SK-N-SH (cell line): ENCODE measurements around the gene DNAH3. TPM values are rescaled to one million over a fixed set of nuclear protein-coding genes. Genes with fewer than 3 reads are reported as not detected.

ENCODE experiments used
- CTCF ChIA-PET: fragments of 300-600, 350-600 bp; formaldehyde crosslinking; extraction: SDS; loops from one replicate; lab custom pipeline; 2021; lab: Yijun Ruan, JAX
- POLR2A ChIA-PET: fragments of 350-600 bp; sonication (Branson Sonifier 250); formaldehyde crosslinking; extraction: SDS; loops from one replicate; lab custom pipeline; 2020; ENCODE audit warnings: antibody characterized with exemption, inconsistent platforms; lab: Yijun Ruan, JAX
- DNase-seq: peaks from one replicate; pipeline ENCODE4 v3.0.0; 2012
- H2AFZ ChIP-seq: fragments of 200-600 bp; sonication (generic); 2 replicates; pipeline ENCODE4 v1.8.1; 2016; ENCODE audit warnings: antibody characterized with exemption, mild to moderate bottlenecking, low read depth
- H3F3A ChIP-seq: fragments of 200-600 bp; sonication (generic); replicated peaks from 2 replicates; pipeline ENCODE3; 2016; ENCODE audit warnings: antibody characterized with exemption, mild to moderate bottlenecking; ENCODE audit not compliant: insufficient read depth
- H3K27ac ChIP-seq, 2 experiments: fragments of 200-500 bp in 1 of 2; fragments of 200-600 bp in 1 of 2; sonication (Bioruptor generic) in 1 of 2; sonication (generic), shearing (Covaris generic) in 1 of 2; 2 replicates each; pipeline versions ENCODE4 v1.5.1 to v1.6.1; 2014 to 2016; ENCODE audit warnings: low read depth in 2 of 2, inconsistent platforms in 1 of 2, low read length in 1 of 2, mild to moderate bottlenecking in 1 of 2, mixed read lengths in 1 of 2
- H3K27me3 ChIP-seq: fragments of 200-600 bp; sonication (generic), shearing (Covaris generic); 2 replicates; pipeline ENCODE4 v1.6.1; 2016; ENCODE audit warnings: mixed run types; ENCODE audit not compliant: insufficient read depth
- H3K36me3 ChIP-seq, 2 experiments: fragments of 200-500 bp in 1 of 2; fragments of 200-600 bp in 1 of 2; sonication (Bioruptor generic) in 1 of 2; sonication (generic) in 1 of 2; replicated peaks in 1 of 2; 2 replicates each; pipeline versions ENCODE3 to v1.5.1; 2014 to 2016; ENCODE audit warnings: low read length in 1 of 2, mild to moderate bottlenecking in 1 of 2; ENCODE audit not compliant: insufficient read depth in 2 of 2, control insufficient read depth in 1 of 2
- H3K4me1 ChIP-seq, 2 experiments: fragments of 200-500 bp in 1 of 2; fragments of 200-600 bp in 1 of 2; sonication (Bioruptor generic) in 1 of 2; sonication (generic), shearing (Covaris generic) in 1 of 2; 2 replicates each; pipeline versions ENCODE4 v1.5.1 to v1.6.1; 2014 to 2016; ENCODE audit warnings: low read depth in 1 of 2, low read length in 1 of 2, mixed run types in 1 of 2; ENCODE audit not compliant: insufficient read depth in 2 of 2, control insufficient read depth in 1 of 2
- H3K4me2 ChIP-seq: fragments of 200-600 bp; sonication (generic), shearing (Covaris generic); 2 replicates; pipeline ENCODE4 v1.6.1; 2017; ENCODE audit warnings: mixed run types
- H3K4me3 ChIP-seq, 2 experiments: fragments of 200-500 bp in 1 of 2; fragments of 200-600 bp in 1 of 2; sonication (Bioruptor generic) in 1 of 2; sonication (generic), shearing (Covaris generic) in 1 of 2; 2 replicates each; pipeline versions ENCODE4 v1.5.1 to v1.8.1; 2014 to 2016; ENCODE audit warnings: low read depth in 2 of 2, inconsistent platforms in 1 of 2, low read length in 1 of 2, mild to moderate bottlenecking in 1 of 2, mixed read lengths in 1 of 2, moderate library complexity in 1 of 2
- H3K79me2 ChIP-seq: fragments of 200-600 bp; sonication (generic); 2 replicates; pipeline ENCODE4 v1.8.1; 2017; ENCODE audit warnings: mild to moderate bottlenecking; ENCODE audit not compliant: insufficient read depth
- H3K9ac ChIP-seq: fragments of 200-600 bp; sonication (generic); 2 replicates; pipeline ENCODE4 v1.6.1; 2017; ENCODE audit warnings: mixed run types
- H3K9me2 ChIP-seq: fragments of 200-600 bp; sonication (generic); 2 replicates; pipeline ENCODE4 v1.6.1; 2017; ENCODE audit warnings: mixed run types
- H3K9me3 ChIP-seq: fragments of 200-600 bp; sonication (generic); 2 replicates; pipeline ENCODE4 v1.6.1; 2017; ENCODE audit warnings: mixed run types, mild to moderate bottlenecking, moderate library complexity
- H4K20me1 ChIP-seq: fragments of 200-600 bp; sonication (generic); 2 replicates; pipeline ENCODE4 v1.6.1; 2017; ENCODE audit warnings: mild to moderate bottlenecking, mixed run types; ENCODE audit not compliant: insufficient read depth
- EP300 ChIP-seq, 2 experiments: IDR thresholded peaks; 2 replicates each; pipeline versions ENCODE4 v1.4.0 to v1.6.1; 2012; ENCODE audit warnings: borderline replicate concordance in 1 of 2, low read depth in 1 of 2, low read length in 1 of 2
- EZH2phosphoT487 ChIP-seq: fragments of 200-600 bp; sonication (generic); IDR thresholded peaks from 2 replicates; pipeline ENCODE4 v1.6.1; 2017; ENCODE audit warnings: low read depth, mixed run types, mild to moderate bottlenecking, antibody characterized with exemption, moderate library complexity, borderline replicate concordance
- FOSL2 ChIP-seq: IDR thresholded peaks from 2 replicates; pipeline ENCODE4 v1.4.0; 2012; ENCODE audit warnings: low read depth, mild to moderate bottlenecking, moderate library complexity, borderline replicate concordance
- FOXM1 ChIP-seq: IDR thresholded peaks from 2 replicates; pipeline ENCODE4 v1.4.0; 2012; ENCODE audit warnings: low read depth, mild to moderate bottlenecking
- POLR2AphosphoS5 ChIP-seq: IDR thresholded peaks from 2 replicates; pipeline ENCODE4 v1.6.1; 2012; ENCODE audit warnings: low read depth, low read length
- RAD21 ChIP-seq: IDR thresholded peaks from 2 replicates; pipeline ENCODE4 v1.6.1; 2012; ENCODE audit warnings: mild to moderate bottlenecking, low read length
- SIN3A ChIP-seq: IDR thresholded peaks from 2 replicates; pipeline ENCODE4 v1.6.1; 2012; ENCODE audit warnings: low read depth, mild to moderate bottlenecking, low read length, moderate library complexity, borderline replicate concordance
- TAF1 ChIP-seq: IDR thresholded peaks from 2 replicates; pipeline ENCODE4 v1.6.1; 2012; ENCODE audit warnings: low read depth, mild to moderate bottlenecking, low read length, moderate library complexity, borderline replicate concordance
- TCF12 ChIP-seq: IDR thresholded peaks from 2 replicates; pipeline ENCODE4 v1.4.0; 2012
- WGBS: methylation state at CpG from one replicate; pipeline ENCODE4 v1.1.6; 2017; ENCODE audit warnings: low lambda C conversion rate; 5-methylcytosine and 5-hydroxymethylcytosine counted together
- polyA plus RNA-seq, 3 experiments: library from polyadenylated mRNA; depleted of rRNA; stranded (reverse); fragments of >200 nt; gene quantifications; 2 replicates each; pipeline ENCODE4 v1.2.3, GENCODE V29; 2012
- TF ChIP-seq, protein P1 (sequence below): fragments of 150-350 bp; IDR thresholded peaks from 2 replicates; pipeline ENCODE4 v1.6.1; 2016; ENCODE audit warnings: mild to moderate bottlenecking, low read depth, low read length
- TF ChIP-seq, protein P2 (sequence below): fragments of 200-600 bp; sonication (generic); IDR thresholded peaks from 2 replicates; pipeline ENCODE4 v1.6.1; 2017; ENCODE audit warnings: antibody characterized with exemption, mild to moderate bottlenecking, moderate library complexity
- TF ChIP-seq, protein P3 (sequence below): IDR thresholded peaks from 2 replicates; pipeline ENCODE4 v1.4.0; 2012; ENCODE audit warnings: low read depth
- TF ChIP-seq, protein P4 (sequence below): IDR thresholded peaks from 2 replicates; pipeline ENCODE4 v1.4.0; 2012; ENCODE audit warnings: low read depth, borderline replicate concordance
- TF ChIP-seq, protein P5 (sequence below): IDR thresholded peaks from 2 replicates; pipeline ENCODE4; 2012

DNAH3 gene
- polyA plus RNA-seq, 1 of the 3 experiments (the other 2 are of a cell fraction): not detected

DNA sequence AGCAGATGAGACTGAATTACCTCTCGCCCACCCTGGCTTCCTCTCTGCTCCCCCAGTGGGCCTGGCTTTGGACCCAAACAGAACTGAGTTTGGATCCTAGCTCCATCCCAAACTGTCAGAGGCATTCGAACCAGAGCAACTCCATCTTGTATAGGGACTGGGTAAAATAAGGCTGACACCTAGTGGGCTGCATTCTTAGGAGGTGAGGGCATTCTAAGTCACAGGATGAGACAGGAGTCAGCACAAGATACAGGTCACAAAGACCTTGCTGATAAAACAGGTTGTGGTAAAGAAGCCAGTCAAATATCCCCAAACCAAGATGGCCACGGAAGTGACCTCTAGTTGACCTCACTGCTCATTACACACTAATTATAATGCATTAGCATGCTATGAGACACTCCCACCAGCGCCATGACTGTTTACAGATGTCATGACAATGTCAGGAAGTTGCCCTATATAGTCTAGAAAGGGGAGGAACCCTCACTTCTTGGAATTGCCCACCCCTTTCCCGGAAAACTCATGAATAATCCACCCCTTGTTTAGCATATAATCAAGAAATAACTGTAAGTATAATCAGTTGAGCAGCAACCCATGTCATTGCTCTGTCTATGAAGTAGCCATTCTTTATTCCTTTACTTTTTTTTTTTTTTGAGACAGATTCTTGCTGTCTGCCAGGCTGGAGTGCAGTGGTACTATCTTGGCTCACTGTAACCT is 205.6 kb downstream of the DNAH3 start:
- POLR2A ChIA-PET: no interaction called here
- Histone ChIP-seq H3K4me2 (no peak overlapping the region), H2AFZ (no peak overlapping the region), H3K9ac (no peak overlapping the region), H3K4me3 (no peak overlapping the region), H4K20me1 (no peaks in the 10 kb centered on the region), H3K9me2 (no peaks in the 10 kb centered on the region), H3K27ac (no peak overlapping the region), H3K36me3 (no peaks in the 10 kb centered on the region), H3K79me2 (no peaks in the 10 kb centered on the region), H3F3A (no peaks in the 10 kb centered on the region), H3K4me1 (no peaks in the 10 kb centered on the region), H3K9me3 (no peaks in the 10 kb centered on the region), H3K27me3 (no peaks in the 10 kb centered on the region)
- CTCF ChIA-PET: no interaction called here
- no peak for DNase-seq
- TF ChIP-seq RAD21: peak; percentile 30
- TF ChIP-seq, protein P1, sequence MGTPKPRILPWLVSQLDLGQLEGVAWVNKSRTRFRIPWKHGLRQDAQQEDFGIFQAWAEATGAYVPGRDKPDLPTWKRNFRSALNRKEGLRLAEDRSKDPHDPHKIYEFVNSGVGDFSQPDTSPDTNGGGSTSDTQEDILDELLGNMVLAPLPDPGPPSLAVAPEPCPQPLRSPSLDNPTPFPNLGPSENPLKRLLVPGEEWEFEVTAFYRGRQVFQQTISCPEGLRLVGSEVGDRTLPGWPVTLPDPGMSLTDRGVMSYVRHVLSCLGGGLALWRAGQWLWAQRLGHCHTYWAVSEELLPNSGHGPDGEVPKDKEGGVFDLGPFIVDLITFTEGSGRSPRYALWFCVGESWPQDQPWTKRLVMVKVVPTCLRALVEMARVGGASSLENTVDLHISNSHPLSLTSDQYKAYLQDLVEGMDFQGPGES: no peak
- TF ChIP-seq, protein P2, sequence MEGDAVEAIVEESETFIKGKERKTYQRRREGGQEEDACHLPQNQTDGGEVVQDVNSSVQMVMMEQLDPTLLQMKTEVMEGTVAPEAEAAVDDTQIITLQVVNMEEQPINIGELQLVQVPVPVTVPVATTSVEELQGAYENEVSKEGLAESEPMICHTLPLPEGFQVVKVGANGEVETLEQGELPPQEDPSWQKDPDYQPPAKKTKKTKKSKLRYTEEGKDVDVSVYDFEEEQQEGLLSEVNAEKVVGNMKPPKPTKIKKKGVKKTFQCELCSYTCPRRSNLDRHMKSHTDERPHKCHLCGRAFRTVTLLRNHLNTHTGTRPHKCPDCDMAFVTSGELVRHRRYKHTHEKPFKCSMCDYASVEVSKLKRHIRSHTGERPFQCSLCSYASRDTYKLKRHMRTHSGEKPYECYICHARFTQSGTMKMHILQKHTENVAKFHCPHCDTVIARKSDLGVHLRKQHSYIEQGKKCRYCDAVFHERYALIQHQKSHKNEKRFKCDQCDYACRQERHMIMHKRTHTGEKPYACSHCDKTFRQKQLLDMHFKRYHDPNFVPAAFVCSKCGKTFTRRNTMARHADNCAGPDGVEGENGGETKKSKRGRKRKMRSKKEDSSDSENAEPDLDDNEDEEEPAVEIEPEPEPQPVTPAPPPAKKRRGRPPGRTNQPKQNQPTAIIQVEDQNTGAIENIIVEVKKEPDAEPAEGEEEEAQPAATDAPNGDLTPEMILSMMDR: no peak
- no peak for TF ChIP-seq POLR2AphosphoS5
- WGBS: 76% methylated on average over 5 of the region's 5 CpGs

DNA sequence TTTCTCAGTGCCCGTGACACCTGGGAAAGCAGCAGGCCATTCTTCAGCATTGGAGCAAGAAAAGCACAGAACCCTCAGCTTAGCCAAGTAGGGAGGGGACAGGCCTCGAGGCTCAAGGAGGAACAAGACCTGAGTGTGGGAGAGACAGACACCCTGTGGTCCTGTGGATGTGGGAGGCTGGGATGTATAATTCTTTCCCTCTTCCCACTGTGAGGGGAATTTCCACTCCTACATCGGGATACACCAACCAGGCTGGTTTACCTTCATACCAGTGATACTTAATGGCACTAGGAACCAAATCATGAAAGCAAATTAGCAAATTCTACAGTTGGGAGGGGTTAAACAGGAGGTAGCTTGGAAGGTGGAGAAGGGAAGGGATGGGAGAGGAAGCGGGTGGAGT is 208.4 kb downstream of the DNAH3 start:
- POLR2A ChIA-PET: no interaction called here
- TF ChIP-seq, protein P3, sequence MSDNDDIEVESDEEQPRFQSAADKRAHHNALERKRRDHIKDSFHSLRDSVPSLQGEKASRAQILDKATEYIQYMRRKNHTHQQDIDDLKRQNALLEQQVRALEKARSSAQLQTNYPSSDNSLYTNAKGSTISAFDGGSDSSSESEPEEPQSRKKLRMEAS: no peak
- TF ChIP-seq TCF12: no peak
- TF ChIP-seq, protein P2: no peak
- no peak for TF ChIP-seq FOXM1
- no peak for TF ChIP-seq SIN3A
- TF ChIP-seq, protein P4, sequence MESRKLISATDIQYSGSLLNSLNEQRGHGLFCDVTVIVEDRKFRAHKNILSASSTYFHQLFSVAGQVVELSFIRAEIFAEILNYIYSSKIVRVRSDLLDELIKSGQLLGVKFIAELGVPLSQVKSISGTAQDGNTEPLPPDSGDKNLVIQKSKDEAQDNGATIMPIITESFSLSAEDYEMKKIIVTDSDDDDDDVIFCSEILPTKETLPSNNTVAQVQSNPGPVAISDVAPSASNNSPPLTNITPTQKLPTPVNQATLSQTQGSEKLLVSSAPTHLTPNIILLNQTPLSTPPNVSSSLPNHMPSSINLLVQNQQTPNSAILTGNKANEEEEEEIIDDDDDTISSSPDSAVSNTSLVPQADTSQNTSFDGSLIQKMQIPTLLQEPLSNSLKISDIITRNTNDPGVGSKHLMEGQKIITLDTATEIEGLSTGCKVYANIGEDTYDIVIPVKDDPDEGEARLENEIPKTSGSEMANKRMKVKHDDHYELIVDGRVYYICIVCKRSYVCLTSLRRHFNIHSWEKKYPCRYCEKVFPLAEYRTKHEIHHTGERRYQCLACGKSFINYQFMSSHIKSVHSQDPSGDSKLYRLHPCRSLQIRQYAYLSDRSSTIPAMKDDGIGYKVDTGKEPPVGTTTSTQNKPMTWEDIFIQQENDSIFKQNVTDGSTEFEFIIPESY: no peak
- no peak for TF ChIP-seq POLR2AphosphoS5
- TF ChIP-seq FOSL2: no peak
- TF ChIP-seq EZH2phosphoT487: no peak
- TF ChIP-seq, protein P5, sequence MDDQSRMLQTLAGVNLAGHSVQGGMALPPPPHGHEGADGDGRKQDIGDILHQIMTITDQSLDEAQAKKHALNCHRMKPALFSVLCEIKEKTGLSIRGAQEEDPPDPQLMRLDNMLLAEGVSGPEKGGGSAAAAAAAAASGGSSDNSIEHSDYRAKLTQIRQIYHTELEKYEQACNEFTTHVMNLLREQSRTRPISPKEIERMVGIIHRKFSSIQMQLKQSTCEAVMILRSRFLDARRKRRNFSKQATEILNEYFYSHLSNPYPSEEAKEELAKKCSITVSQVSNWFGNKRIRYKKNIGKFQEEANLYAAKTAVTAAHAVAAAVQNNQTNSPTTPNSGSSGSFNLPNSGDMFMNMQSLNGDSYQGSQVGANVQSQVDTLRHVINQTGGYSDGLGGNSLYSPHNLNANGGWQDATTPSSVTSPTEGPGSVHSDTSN: no peak
- TF ChIP-seq RAD21: no peak
- TF ChIP-seq TAF1: no peak
- TF ChIP-seq, protein P1: no peak
- TF ChIP-seq EP300 (IDR thresholded peaks at IDR 0.05; ENCODE audit: borderline replicate concordance in 1 of 2, low read depth in 1 of 2, low read length in 1 of 2): no peak

More for the DNA sequence above, 208.4 kb downstream of the DNAH3 start:
- Histone ChIP-seq H3K9ac (no peak overlapping the region), H3K36me3 (no peaks in the 10 kb centered on the region), H3K27me3 (no peaks in the 10 kb centered on the region), H3K4me3 (no peak overlapping the region), H4K20me1 (no peaks in the 10 kb centered on the region), H3K9me2 (no peaks in the 10 kb centered on the region), H3K9me3 (no peaks in the 10 kb centered on the region), H3K4me1 (no peaks in the 10 kb centered on the region; a peak in 1 of 4 replicates), H3K4me2 (no peak overlapping the region), H3K79me2 (no peaks in the 10 kb centered on the region), H3K27ac (no peak overlapping the region), H2AFZ (no peak overlapping the region), H3F3A (no peaks in the 10 kb centered on the region)
- CTCF ChIA-PET: no interaction called here
- 69% methylated on average over 4 of the region's 4 CpGs for WGBS
- no peak for DNase-seq
